DND-41 (cell line): ENCODE measurements around the gene GSN.

Experiments
- EZH2 ChIP-seq: IDR thresholded peaks from 3 replicates; pipeline ENCODE4 v1.6.1; 2012; ENCODE audit warnings: borderline replicate concordance, low read depth, mild to moderate bottlenecking, moderate library complexity, low read length, inconsistent platforms; ENCODE audit not compliant: severe bottlenecking
- TF ChIP-seq, protein P1 (sequence below): IDR thresholded peaks from 2 replicates; pipeline ENCODE4 v1.5.1; 2012; ENCODE audit warnings: borderline replicate concordance, low read length, moderate library complexity, mild to moderate bottlenecking; ENCODE audit not compliant: poor library complexity, severe bottlenecking; ENCODE audit errors: extremely low read depth

GRCh38 chr9:121274851-121275250 lies 6.9 kb downstream of the GSN start:
- TF ChIP-seq, protein P1, sequence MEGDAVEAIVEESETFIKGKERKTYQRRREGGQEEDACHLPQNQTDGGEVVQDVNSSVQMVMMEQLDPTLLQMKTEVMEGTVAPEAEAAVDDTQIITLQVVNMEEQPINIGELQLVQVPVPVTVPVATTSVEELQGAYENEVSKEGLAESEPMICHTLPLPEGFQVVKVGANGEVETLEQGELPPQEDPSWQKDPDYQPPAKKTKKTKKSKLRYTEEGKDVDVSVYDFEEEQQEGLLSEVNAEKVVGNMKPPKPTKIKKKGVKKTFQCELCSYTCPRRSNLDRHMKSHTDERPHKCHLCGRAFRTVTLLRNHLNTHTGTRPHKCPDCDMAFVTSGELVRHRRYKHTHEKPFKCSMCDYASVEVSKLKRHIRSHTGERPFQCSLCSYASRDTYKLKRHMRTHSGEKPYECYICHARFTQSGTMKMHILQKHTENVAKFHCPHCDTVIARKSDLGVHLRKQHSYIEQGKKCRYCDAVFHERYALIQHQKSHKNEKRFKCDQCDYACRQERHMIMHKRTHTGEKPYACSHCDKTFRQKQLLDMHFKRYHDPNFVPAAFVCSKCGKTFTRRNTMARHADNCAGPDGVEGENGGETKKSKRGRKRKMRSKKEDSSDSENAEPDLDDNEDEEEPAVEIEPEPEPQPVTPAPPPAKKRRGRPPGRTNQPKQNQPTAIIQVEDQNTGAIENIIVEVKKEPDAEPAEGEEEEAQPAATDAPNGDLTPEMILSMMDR: no peak
- TF ChIP-seq EZH2: no peak
